Nucleus accumbens (tissue), 56 donors: Measurements from ENCODE around the gene ZNF441.
"Not testable (repeated sequence)": the region's sequence is repeated elsewhere in the genome, so short reads cannot be mapped to it uniquely, and the experiment has no call there.

Experiments
- DNase-seq, 56 donors: peaks; one replicate each; lab custom pipeline; 2025; lab: John Stamatoyannopoulos, UW

Gene ZNF441

GRCh38 chr19:11766597-11767591 is at the start of gene ZNF441:
TSS of gene ZNF441 (plus strand) at chr19:11767000. CDS start at chr19:11767194, 194 bp downstream.
- peak; percentile 78 to 98 (median 94) for DNase-seq

- DNase-seq, result no peak
Observed at GRCh38 chr19:11721681-11722080, 45.1 kb upstream of the ZNF441 start.

GRCh38 chr19:11722414-11722813 is 44.4 kb upstream of the ZNF441 start:
- no peak for DNase-seq

- DNase-seq, result no peak
Observed at GRCh38 chr19:11729586-11729985, 37.2 kb upstream of the ZNF441 start.

- no peak for DNase-seq
Observed at GRCh38 chr19:11735375-11735774, 31.4 kb upstream of the ZNF441 start.

- peak in 1 of 56 donors; percentile 1 for DNase-seq
Observed at GRCh38 chr19:11736696-11737095, 30.1 kb upstream of the ZNF441 start.

GRCh38 chr19:11737964-11738745 is 28.6 kb upstream of the ZNF441 start:
- peak in 20 of 56 donors; percentile 5 to 53 (median 26) for DNase-seq

- peak; percentile 82 to 100 (median 98) for DNase-seq
Observed at GRCh38 chr19:11738746-11739620, 27.8 kb upstream of the ZNF441 start, which contains the start of gene ZNF823. TSS of gene ZNF823 (minus strand) at chr19:11738946. CDS start at chr19:11738819, 127 bp downstream.

- DNase-seq, result no peak
Observed at GRCh38 chr19:11745869-11746268, 20.9 kb upstream of the ZNF441 start.

- DNase-seq, result no peak
Observed at GRCh38 chr19:11747277-11747676, 19.5 kb upstream of the ZNF441 start.

GRCh38 chr19:11749751-11750150 is 17.0 kb upstream of the ZNF441 start:
- no peak for DNase-seq

- no peak for DNase-seq
Observed at GRCh38 chr19:11752244-11752736, 14.5 kb upstream of the ZNF441 start.

- no peak for DNase-seq
Observed at GRCh38 chr19:11754663-11755062, 12.1 kb upstream of the ZNF441 start.

GRCh38 chr19:11756965-11757364 is 9.8 kb upstream of the ZNF441 start:
- DNase-seq, result no peak

GRCh38 chr19:11759805-11760204 is 7.0 kb upstream of the ZNF441 start:
- DNase-seq, result no peak

GRCh38 chr19:11763117-11763516 is 3.7 kb upstream of the ZNF441 start:
- DNase-seq, result no peak

GRCh38 chr19:11763611-11764010 is 3.2 kb upstream of the ZNF441 start:
- DNase-seq, result no peak

GRCh38 chr19:11767633-11768133 is 883 bp downstream of the ZNF441 start:
- peak in 13 of 56 donors; percentile 1 to 30 (median 9) for DNase-seq

GRCh38 chr19:11769995-11770394 is 3.2 kb downstream of the ZNF441 start:
- DNase-seq, result no peak

- DNase-seq, result not testable (repeated sequence)
Observed at GRCh38 chr19:11771520-11771919, 4.7 kb downstream of the ZNF441 start.
